ENCODE measurements around the gene RAX2.
A peak's percentile ranks its signal among the peaks of the same experiment; 100 is the strongest.

RAX2 gene

DNA sequence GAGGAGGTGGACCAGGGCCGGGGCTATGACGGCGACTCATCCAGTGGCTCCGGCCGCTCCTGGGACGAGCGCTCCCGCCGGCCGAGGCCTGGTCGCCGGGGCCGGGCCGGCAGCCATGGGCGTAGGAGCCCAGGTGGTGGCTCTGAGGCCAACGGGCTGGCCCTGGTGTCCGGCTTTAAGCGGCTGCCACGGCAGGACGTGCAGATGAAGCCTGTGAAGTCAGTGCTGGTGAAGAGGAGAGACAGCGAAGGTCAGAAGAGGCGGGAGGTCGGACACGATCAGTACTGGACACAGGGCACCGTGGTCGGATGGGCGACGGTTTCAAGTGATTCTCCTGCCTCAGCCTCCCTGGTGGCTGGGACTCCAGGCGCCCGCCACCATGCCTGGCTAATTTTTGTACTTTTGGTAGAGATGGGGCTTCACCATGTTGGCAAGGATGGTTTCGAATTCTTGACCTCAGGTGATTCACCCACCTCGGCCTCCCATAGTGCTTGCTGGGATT lies 41.5 kb downstream of the RAX2 start:
- no peak for DNase-seq (ENCODE audit: low read depth in 2 of 2)

DNA sequence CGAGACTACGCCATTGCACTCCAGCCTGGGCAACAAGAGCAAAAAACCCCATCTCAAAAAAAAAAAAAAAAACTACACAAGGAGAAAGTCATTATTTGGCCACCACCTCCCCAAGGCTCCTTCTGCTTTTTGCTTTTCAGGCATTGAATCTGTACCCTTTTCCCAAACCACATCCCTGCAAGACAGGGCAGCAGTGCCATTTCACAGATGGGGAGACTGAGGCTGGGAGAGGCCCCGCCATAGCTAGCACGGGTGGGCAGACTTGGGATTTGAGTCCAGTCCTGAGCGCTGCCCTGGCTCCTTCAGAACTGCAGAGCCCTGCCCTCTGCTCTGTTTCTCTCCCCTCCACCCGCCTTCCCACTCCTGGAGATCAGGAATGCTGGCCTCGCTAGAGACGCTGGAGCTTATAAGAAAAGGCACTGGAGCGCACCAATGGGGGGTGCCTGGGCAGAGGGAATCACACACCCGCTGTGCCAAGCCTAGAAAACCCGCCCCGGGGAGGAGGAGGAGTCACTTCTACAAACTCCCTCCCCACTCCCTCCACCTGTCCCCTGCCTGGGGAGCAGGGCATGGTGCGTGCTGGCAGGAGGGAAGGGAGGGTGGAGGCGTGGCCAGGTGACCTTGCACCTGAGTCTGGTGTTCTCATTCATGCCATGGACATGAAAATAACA lies 46.3 kb downstream of the RAX2 start:
- no peak for DNase-seq (ENCODE audit: low read depth in 2 of 2)

- DNase-seq (ENCODE audit: low read depth in 2 of 2): no peak
Observed at GRCh38 chr19:3725121-3725520, 46.9 kb downstream of the RAX2 start.

- no peak for DNase-seq (ENCODE audit: low read depth in 2 of 2)
Observed at GRCh38 chr19:3723883-3724282, 48.1 kb downstream of the RAX2 start.

DNA sequence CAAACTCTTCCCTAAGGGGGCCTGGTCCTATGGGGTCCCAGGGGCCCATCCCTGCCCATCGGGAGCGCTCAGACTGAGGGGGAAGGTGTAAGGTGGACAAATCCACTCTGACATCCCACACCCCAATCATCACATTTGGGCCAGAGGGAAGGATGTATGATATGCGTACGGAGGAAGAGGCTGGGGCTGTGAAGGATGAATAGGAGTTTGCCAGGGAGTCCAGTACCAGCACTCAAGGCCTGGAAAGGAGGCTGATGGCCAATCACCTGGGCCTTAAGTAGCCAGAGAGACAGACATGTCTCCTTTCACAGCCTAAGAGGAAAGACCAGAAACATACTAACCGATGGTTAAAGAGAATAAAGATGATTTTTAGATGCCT lies 48.9 kb downstream of the RAX2 start:
- no peak for DNase-seq (ENCODE audit: low read depth in 2 of 2)

GRCh38 chr19:3722443-3723109 lies 49.5 kb downstream of the RAX2 start:
- DNase-seq (ENCODE audit: low read depth in 2 of 2): no peak

DNA sequence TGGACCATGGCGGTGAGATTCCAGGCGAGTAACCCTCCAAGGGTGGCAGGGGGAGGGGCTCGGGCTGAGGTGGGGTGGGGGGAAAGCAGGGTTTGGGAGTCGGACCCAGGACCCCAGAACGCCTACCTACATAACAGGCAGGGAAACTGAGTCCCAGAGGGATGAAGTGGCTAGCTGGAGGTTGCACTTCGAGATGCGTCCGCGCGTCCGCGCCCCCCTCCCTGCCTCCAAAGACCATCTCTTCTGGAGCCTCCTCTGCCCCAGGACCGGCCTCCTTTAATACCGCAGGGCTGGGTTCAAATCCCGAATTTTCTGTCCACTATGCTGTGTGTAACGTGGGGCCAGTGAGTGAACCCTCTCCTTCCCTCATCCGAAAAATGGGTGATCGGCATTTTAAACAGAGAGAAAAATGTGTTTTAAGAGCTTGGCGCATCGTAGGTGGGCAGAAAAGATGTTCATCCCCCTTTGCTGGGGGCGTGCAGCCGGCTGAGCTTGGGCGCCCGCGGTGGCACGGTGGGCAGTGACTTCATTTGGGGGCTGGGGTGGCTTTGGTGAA lies 50.1 kb downstream of the RAX2 start:
- DNase-seq (ENCODE audit: low read depth in 2 of 2): no peak

GRCh38 chr19:3721131-3721886 lies 50.7 kb downstream of the RAX2 start:
- DNase-seq (ENCODE audit: low read depth in 2 of 2): peak; percentile 78 to 83

DNA sequence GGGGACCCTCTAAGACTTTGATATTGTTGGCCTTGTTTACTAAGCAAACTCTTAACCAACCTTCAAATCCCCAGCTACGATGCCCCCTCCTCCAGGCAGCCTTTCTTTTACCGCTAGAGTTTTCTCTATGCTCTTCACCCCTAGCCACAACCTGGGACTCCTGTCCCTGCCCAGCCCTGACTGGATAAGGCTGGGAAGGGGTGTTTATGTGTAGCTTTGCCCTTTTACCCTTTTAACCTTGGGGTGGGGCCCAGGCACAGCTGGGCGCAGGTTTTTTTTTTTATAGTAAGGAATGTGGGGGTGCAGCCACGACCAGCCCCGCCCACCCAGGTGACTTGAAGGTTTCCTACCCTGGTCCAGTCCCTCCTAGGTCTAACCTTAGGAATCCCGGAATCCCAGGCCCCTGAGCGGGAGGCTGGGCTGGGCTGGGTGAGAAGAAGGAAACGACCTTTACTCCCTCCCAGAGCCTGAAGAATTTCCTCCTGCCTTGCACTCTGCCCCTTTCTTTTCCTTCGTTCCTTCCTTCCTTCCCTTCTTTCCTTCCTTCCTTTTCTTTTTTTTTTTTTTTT lies 51.6 kb downstream of the RAX2 start:
- no peak for DNase-seq (ENCODE audit: low read depth in 2 of 2)

DNA sequence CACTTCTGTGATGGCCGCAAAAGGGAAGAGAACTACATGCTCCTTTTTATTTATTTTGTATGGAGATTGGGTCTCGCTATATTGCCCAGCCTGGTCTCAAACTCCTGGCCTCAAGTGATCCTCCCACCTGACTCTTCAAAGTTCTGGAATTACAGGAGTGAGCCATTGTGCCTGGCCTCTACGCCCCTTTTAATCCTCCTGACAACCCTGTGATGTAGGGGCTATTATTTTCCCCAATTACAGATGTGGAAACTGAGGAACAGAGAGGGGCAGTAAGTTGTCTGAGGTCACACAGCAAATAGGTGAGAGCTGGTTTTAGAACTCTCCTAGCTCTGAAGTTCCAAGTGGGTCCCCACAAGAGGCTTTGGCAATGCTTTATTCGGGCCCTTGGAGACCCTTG lies 52.2 kb downstream of the RAX2 start:
- DNase-seq (ENCODE audit: low read depth in 2 of 2): no peak
